Brain microvascular endothelial cell (primary cell): Measurements from ENCODE around the gene OPN1MW2.
"Not testable (repeated sequence)": the region's sequence is repeated elsewhere in the genome, so short reads cannot be mapped to it uniquely, and the experiment has no call there.

Experiments
- DNase-seq: peaks from one replicate; pipeline ENCODE4 v3.0.0-alpha.2; 2020
- H3K27ac ChIP-seq: fragments of 250-450 bp; sonication (Bioruptor Pico); 2 replicates; pipeline ENCODE4 v1.5.1; 2020; ENCODE audit warnings: mild to moderate bottlenecking, moderate library complexity
- H3K27me3 ChIP-seq: fragments of 250-450 bp; sonication (Bioruptor Pico); replicated peaks from 2 replicates; pipeline ENCODE4 v1.5.1; 2020; ENCODE audit warnings: mild to moderate bottlenecking
- H3K36me3 ChIP-seq: fragments of 250-450 bp; sonication (Bioruptor Pico); replicated peaks from 2 replicates; pipeline ENCODE4 v1.5.1; 2020; ENCODE audit warnings: mild to moderate bottlenecking
- H3K4me3 ChIP-seq: 2 replicates; pipeline ENCODE4 v1.5.1; 2011; ENCODE audit warnings: low read depth, mild to moderate bottlenecking, control low read depth, low read length, moderate library complexity
- in situ Hi-C: cut with HindIII; loops from 2 replicates; pipeline ENCODE4 v1.10.0; 2017; ENCODE audit warnings: low sequenced_read_pairs, low pct_ligation_motif_present

The OPN1MW2 gene

GRCh38 chrX:154219456-154219855, at the start of gene OPN1MW2:
Gene OPN1MW2, plus strand, starts transcription at chrX:154219756. Its CDS starts 60 bp downstream, at chrX:154219816.
- DNase-seq, result not testable (repeated sequence)

DNA sequence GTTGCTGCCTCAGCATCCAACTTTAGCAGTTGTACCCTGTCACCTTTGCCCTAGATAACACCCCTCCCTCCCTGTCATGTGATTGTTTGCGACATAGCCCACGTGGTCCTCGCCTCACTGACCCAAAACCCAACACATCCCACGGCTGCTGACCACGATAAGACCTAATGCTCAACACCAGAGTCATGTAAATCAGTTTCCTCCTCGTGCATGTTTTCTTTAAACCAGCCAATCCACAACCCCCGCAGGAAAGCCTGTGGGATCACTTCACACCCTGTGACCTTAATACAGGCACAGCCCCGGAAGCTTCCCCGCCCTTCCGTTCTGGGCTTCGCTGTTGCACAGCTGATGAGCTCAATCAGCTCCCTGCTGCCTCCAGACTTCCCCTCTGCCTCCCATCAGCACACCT, 47.0 kb upstream of the OPN1MW2 start:
- H3K27me3 ChIP-seq, DNase-seq, H3K4me3 ChIP-seq, H3K27ac ChIP-seq, in situ Hi-C loops, H3K36me3 ChIP-seq: not testable (repeated sequence)

More at GRCh38 chrX:154219456-154219855, at the start of gene OPN1MW2:
- H3K36me3 ChIP-seq, in situ Hi-C loops, H3K4me3 ChIP-seq, H3K27me3 ChIP-seq, H3K27ac ChIP-seq: not testable (repeated sequence)

DNA sequence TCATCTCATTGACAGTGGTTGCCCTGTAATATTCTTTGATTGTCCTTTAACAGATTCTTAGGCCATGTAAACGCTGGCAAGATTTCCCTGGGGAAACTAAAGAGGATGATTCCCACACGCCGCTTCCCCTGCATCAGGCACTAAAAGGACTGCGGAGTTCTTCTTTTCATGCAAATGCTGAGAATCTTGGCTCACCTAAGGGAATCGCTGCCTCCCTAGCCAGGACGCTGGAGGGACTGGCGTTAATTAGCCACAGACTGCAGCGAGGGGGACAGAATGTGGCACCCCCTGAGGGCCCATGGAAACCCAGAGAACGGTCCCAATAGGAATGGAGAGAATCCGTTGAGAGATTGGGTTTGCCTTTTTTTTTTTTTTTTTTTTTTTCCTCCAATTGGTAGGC, 45.2 kb upstream of the OPN1MW2 start:
- DNase-seq, H3K27ac ChIP-seq, H3K27me3 ChIP-seq, H3K4me3 ChIP-seq, in situ Hi-C loops, H3K36me3 ChIP-seq: not testable (repeated sequence)

DNA sequence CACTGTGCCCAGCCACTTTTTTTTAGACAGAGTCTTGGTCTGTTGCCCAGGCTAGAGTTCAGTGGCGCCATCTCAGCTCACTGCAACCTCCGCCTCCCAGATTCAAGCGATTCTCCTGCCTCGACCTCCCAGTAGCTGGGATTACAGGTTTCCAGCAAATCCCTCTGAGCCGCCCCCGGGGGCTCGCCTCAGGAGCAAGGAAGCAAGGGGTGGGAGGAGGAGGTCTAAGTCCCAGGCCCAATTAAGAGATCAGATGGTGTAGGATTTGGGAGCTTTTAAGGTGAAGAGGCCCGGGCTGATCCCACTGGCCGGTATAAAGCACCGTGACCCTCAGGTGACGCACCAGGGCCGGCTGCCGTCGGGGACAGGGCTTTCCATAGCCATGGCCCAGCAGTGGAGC, 37.3 kb upstream of the OPN1MW2 start, which contains the start of gene OPN1MW:
Gene OPN1MW, plus strand, starts transcription at position 301 of the 400 bp plus-strand sequence. Its CDS starts 82 bp downstream, at position 383.
- in situ Hi-C loops, DNase-seq: not testable (repeated sequence)

DNA sequence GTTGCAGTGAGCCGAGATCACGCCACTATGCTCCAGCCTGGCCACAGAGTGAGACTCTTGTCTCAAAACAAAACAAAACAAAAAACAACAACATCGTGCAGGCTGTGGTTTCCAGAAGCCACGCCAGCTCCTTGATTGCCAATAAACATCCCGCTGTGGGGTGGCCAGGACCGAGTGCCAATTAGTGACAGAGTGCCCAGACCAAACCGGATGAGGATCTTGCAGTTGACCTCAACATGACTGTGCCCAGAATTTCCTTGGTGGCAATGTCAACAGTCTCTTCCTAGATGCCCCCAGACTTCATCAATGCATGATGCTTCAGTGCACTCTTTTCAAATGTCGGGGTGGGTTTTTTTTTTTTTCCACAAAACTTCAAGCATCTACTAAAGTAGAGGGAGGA, 35.8 kb upstream of the OPN1MW2 start:
- DNase-seq, H3K27me3 ChIP-seq, H3K27ac ChIP-seq, H3K36me3 ChIP-seq, in situ Hi-C loops, H3K4me3 ChIP-seq: not testable (repeated sequence)

More for the DNA sequence above, 37.3 kb upstream of the OPN1MW2 start, which contains the start of gene OPN1MW:
- H3K27ac ChIP-seq, H3K27me3 ChIP-seq, H3K36me3 ChIP-seq, H3K4me3 ChIP-seq: not testable (repeated sequence)

DNA sequence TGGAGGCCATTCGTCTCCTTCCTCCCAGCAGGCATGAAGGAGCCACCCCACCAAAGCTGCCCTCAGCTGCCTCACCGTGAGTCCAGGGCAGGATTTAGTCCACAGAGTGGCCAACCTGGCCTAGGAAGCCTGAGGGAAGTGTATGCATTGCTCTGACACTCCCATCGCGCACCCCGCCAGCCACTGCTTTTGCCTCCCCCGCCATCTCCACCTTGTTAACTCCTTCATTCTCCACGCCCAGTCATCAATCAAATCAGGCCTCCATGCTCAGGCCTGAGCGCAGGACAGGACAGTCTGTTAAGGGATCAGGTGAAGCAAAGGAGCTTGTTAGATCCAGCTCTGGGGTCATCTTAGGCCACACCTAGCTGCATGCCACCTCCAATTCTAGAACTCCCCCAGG, 26.7 kb upstream of the OPN1MW2 start:
- in situ Hi-C loops, DNase-seq, H3K4me3 ChIP-seq, H3K36me3 ChIP-seq, H3K27ac ChIP-seq, H3K27me3 ChIP-seq: not testable (repeated sequence)

- H3K4me3 ChIP-seq, H3K36me3 ChIP-seq, H3K27ac ChIP-seq, DNase-seq, in situ Hi-C loops, H3K27me3 ChIP-seq: not testable (repeated sequence)
These were observed 25.2 kb upstream of the OPN1MW2 start for GRCh38 chrX:154194316-154194715.

- H3K36me3 ChIP-seq, H3K27ac ChIP-seq, H3K4me3 ChIP-seq, in situ Hi-C loops, DNase-seq, H3K27me3 ChIP-seq: not testable (repeated sequence)
These were observed 23.1 kb upstream of the OPN1MW2 start for GRCh38 chrX:154196466-154196865.

GRCh38 chrX:154209670-154210418, 9.7 kb upstream of the OPN1MW2 start:
- not testable (repeated sequence) for H3K27me3 ChIP-seq

GRCh38 chrX:154211057-154211456, 8.5 kb upstream of the OPN1MW2 start:
- H3K4me3 ChIP-seq, H3K36me3 ChIP-seq, in situ Hi-C loops, H3K27ac ChIP-seq, H3K27me3 ChIP-seq, DNase-seq: not testable (repeated sequence)

More at GRCh38 chrX:154209670-154210418, 9.7 kb upstream of the OPN1MW2 start:
- in situ Hi-C loops, H3K4me3 ChIP-seq, DNase-seq, H3K27ac ChIP-seq, H3K36me3 ChIP-seq: not testable (repeated sequence)

DNA sequence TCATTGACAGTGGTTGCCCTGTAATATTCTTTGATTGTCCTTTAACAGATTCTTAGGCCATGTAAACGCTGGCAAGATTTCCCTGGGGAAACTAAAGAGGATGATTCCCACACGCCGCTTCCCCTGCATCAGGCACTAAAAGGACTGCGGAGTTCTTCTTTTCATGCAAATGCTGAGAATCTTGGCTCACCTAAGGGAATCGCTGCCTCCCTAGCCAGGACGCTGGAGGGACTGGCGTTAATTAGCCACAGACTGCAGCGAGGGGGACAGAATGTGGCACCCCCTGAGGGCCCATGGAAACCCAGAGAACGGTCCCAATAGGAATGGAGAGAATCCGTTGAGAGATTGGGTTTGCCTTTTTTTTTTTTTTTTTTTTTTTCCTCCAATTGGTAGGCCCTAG, 8.1 kb upstream of the OPN1MW2 start:
- H3K36me3 ChIP-seq, H3K27ac ChIP-seq, in situ Hi-C loops, H3K4me3 ChIP-seq, DNase-seq, H3K27me3 ChIP-seq: not testable (repeated sequence)

DNA sequence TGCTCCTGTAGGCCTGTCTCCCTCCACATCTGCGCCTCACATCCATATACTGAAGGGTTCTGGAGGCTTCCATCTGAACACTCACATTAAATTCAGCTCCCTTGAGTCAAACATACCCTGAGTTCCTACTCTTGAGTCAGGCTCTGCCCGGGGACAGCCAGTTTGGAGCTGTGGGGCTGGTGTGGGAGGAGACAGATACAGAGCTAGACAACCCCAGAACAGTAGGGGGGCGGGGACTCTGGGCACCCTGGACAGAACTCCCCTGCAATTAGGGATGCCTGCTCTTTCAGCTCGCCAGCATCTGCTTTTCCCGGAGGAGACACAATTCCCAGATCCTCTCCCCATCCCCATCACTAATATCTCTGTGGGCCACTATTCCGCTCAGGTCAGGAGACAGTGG, 5.7 kb downstream of the OPN1MW2 start:
- H3K27me3 ChIP-seq, DNase-seq, H3K27ac ChIP-seq, in situ Hi-C loops, H3K4me3 ChIP-seq, H3K36me3 ChIP-seq: not testable (repeated sequence)

DNA sequence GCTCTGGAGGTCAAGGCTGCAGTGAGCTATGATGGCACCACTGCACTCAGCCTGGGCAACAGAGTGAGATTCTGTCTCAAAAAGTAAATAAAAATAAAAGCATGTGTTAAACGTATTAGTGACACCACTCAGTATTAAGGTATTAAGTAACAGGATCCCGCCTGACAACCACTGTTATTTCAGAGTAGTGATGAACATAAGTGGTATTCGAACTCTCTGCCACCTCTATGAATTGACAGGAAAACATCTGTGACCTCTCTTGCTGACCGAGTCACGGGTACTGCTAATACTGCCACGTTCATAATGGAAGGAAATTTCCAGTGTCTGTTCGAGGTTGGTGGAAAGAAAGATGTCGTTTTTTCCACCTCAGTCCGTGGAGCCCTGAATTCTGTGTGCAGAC, 7.2 kb downstream of the OPN1MW2 start:
- H3K36me3 ChIP-seq, H3K27ac ChIP-seq, H3K27me3 ChIP-seq, H3K4me3 ChIP-seq, in situ Hi-C loops, DNase-seq: not testable (repeated sequence)

DNA sequence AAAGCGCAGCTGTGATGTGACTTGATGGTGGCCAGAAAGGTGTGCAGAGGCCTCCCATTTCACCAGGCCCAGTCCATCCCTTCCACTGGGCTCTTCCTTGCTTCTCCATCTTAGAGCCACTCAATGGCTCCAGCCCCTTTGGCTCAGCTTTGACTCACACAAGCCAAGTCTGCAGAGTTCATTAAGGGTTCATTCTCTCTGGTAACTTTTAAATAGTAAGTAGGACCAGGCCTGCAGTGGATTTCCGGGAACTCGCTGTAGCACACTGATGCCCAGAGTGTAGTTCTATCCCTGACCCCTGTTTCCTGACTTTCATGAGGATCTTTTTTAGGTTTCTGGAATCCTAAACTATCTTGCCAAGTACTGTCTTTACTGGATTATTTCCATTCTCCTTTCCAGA, 11.9 kb downstream of the OPN1MW2 start:
- H3K4me3 ChIP-seq, in situ Hi-C loops: not testable (repeated sequence)

DNA sequence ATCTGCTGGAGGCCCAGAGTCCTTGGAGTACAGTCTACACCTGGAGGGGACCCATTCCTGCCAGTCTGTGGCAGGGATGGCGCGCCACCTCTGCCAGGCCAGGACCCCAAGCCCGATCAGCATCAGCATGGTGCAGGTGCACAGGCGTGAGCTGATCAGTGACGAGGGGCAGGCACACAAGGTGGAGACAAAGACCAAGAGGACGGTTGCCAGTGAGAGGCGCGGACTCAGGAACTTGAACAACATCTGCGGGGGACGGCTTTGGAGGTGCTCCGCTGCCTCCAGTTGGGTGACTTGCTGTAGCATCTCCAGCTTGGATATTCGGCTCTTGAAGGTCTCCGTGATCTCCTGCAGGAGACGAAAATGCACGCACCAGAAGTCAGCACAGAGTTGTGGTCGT, 14.1 kb downstream of the OPN1MW2 start:
- H3K27me3 ChIP-seq, H3K27ac ChIP-seq, H3K36me3 ChIP-seq, DNase-seq, H3K4me3 ChIP-seq, in situ Hi-C loops: not testable (repeated sequence)

More for the DNA sequence above, 11.9 kb downstream of the OPN1MW2 start:
- not testable (repeated sequence) for H3K27me3 ChIP-seq, H3K36me3 ChIP-seq, DNase-seq, H3K27ac ChIP-seq
